ENCODE data around the gene DPM3.

Gene DPM3

GRCh38 chr1:155134322-155134721, 6.0 kb downstream of the DPM3 start:
- TF ChIP-seq EZH2phosphoT487 (IDR thresholded peaks at IDR 0.05; ENCODE audit: low read length) (no peak), EZH2 (optimal IDR thresholded peaks at IDR 0.05; ENCODE audit: low read depth, low read length) (no peak), CTCF (IDR thresholded peaks at IDR 0.05; ENCODE audit: low read length) (no peak)
- H4K20me1 ChIP-seq (ENCODE audit: insufficient read depth, low read length) = no peaks in the 10 kb centered on the region
- H3K27me3 ChIP-seq (replicated peaks; ENCODE audit: insufficient read depth, low read length) = peaks cover 21% of the 10 kb centered on the region
- H3K27ac ChIP-seq (ENCODE audit: low read length) = peak overlapping the region; percentile 65; the same call in 1 of the 2 replicates
- H3K9ac ChIP-seq (ENCODE audit: low read length) = no peak overlapping the region; the same call in 1 of the 2 replicates
- no peaks in the 10 kb centered on the region for H3K9me2 ChIP-seq (replicated peaks; ENCODE audit: insufficient read depth, low read length)
- H3K79me2 ChIP-seq (ENCODE audit: low read length) = peaks cover 22% of the 10 kb centered on the region
- no peaks in the 10 kb centered on the region for H3K36me3 ChIP-seq (replicated peaks; ENCODE audit: insufficient read depth, low read length)
- no peak overlapping the region for H2AFZ ChIP-seq (ENCODE audit: low read length)
- no peak overlapping the region for H3K4me3 ChIP-seq (ENCODE audit: low read length)
- DNase-seq = no peak
- H3F3A ChIP-seq (ENCODE audit: insufficient read depth, low read length) = peaks cover 28% of the 10 kb centered on the region
- H3K9me3 ChIP-seq (replicated peaks; ENCODE audit: insufficient read depth, low read length) = no peaks in the 10 kb centered on the region
- peak overlapping the region; percentile 93 for H3K4me2 ChIP-seq (ENCODE audit: low read depth, low read length)
- H3K4me1 ChIP-seq (ENCODE audit: low read length) = peaks cover 22% of the 10 kb centered on the region

DNA sequence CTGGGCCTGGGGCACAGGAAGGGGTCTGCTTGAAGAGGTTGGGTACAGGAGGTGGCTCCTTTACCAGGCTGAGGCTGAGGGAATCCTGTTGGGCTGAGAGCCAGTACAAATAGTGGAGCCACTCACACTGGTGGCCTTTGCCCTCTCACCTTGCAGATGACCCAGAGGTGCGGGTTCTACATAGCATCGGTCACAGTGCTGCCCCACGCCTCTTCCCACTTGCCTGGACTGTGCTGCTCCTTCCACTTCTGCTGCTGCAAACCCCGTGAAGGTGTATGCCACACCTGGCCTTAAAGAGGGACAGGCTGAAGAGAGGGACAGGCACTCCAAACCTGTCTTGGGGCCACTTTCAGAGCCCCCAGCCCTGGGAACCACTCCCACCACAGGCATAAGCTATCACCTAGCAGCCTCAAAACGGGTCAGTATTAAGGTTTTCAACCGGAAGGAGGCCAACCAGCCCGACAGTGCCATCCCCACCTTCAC, 6.5 kb downstream of the DPM3 start:
- no peak overlapping the region for H3K4me2 ChIP-seq (ENCODE audit: low read depth, low read length)
- no peak overlapping the region for H3K9ac ChIP-seq (ENCODE audit: low read length)
- no peak for DNase-seq
- H4K20me1 ChIP-seq (ENCODE audit: insufficient read depth, low read length) = no peaks in the 10 kb centered on the region
- H3K36me3 ChIP-seq (replicated peaks; ENCODE audit: insufficient read depth, low read length) = no peaks in the 10 kb centered on the region
- no peak overlapping the region for H3K4me3 ChIP-seq (ENCODE audit: low read length)
- H2AFZ ChIP-seq (ENCODE audit: low read length) = no peak overlapping the region
- H3K9me3 ChIP-seq (replicated peaks; ENCODE audit: insufficient read depth, low read length) = no peaks in the 10 kb centered on the region
- peaks cover 18% of the 10 kb centered on the region for H3K79me2 ChIP-seq (ENCODE audit: low read length)
- peaks cover 28% of the 10 kb centered on the region for H3F3A ChIP-seq (ENCODE audit: insufficient read depth, low read length)
- peaks cover 26% of the 10 kb centered on the region for H3K27me3 ChIP-seq (replicated peaks; ENCODE audit: insufficient read depth, low read length)
- no peaks in the 10 kb centered on the region for H3K9me2 ChIP-seq (replicated peaks; ENCODE audit: insufficient read depth, low read length)
- H3K4me1 ChIP-seq (ENCODE audit: low read length) = peaks cover 20% of the 10 kb centered on the region
- no peak overlapping the region for H3K27ac ChIP-seq (ENCODE audit: low read length)
- no peak for TF ChIP-seq EZH2 (optimal IDR thresholded peaks at IDR 0.05; ENCODE audit: low read depth, low read length)
- TF ChIP-seq CTCF (IDR thresholded peaks at IDR 0.05; ENCODE audit: low read length) = no peak
- TF ChIP-seq EZH2phosphoT487 (IDR thresholded peaks at IDR 0.05; ENCODE audit: low read length) = no peak

GRCh38 chr1:155131856-155132255, 8.5 kb downstream of the DPM3 start:
- Histone ChIP-seq H3K4me3 (ENCODE audit: low read length) (no peak overlapping the region), H3K9ac (ENCODE audit: low read length) (no peak overlapping the region), H3K9me3 (replicated peaks; ENCODE audit: insufficient read depth, low read length) (no peaks in the 10 kb centered on the region), H3K4me2 (ENCODE audit: low read depth, low read length) (no peak overlapping the region), H4K20me1 (ENCODE audit: insufficient read depth, low read length) (no peaks in the 10 kb centered on the region), H3K9me2 (replicated peaks; ENCODE audit: insufficient read depth, low read length) (no peaks in the 10 kb centered on the region), H3K36me3 (replicated peaks; ENCODE audit: insufficient read depth, low read length) (no peaks in the 10 kb centered on the region), H3K4me1 (ENCODE audit: low read length) (peaks cover 16% of the 10 kb centered on the region), H2AFZ (ENCODE audit: low read length) (no peak overlapping the region), H3K79me2 (ENCODE audit: low read length) (peaks cover under 1% of the 10 kb centered on the region; the same call in 1 of the 2 replicates), H3K27ac (ENCODE audit: low read length) (no peak overlapping the region), H3F3A (ENCODE audit: insufficient read depth, low read length) (peaks cover 24% of the 10 kb centered on the region), H3K27me3 (replicated peaks; ENCODE audit: insufficient read depth, low read length) (peaks cover 45% of the 10 kb centered on the region)
- TF ChIP-seq CTCF (IDR thresholded peaks at IDR 0.05; ENCODE audit: low read length) (no peak), EZH2phosphoT487 (IDR thresholded peaks at IDR 0.05; ENCODE audit: low read length) (no peak), EZH2 (optimal IDR thresholded peaks at IDR 0.05; ENCODE audit: low read depth, low read length) (no peak)
- no peak for DNase-seq
